HEK293 (cell line): ENCODE data around the gene SEMA6A.
A peak's percentile ranks its signal among the peaks of the same experiment; 100 is the strongest.

Experiments
- CTCF ChIA-PET: fragments of 350-600 bp; formaldehyde crosslinking; extraction: SDS; loops from one replicate; lab custom pipeline; 2021; ENCODE audit warnings: antibody characterized with exemption; lab: Yijun Ruan, JAX
- POLR2A ChIA-PET: fragments of 300-600 bp; formaldehyde crosslinking; extraction: SDS; loops from one replicate; lab custom pipeline; 2020; ENCODE audit warnings: antibody characterized with exemption, inconsistent platforms; lab: Yijun Ruan, JAX
- H3K27ac ChIP-seq: fragments of 200-500 bp; sonication (Bioruptor generic); 2 replicates; pipeline ENCODE4 v1.5.1; 2014; ENCODE audit warnings: low read depth, low read length, control low read depth, inconsistent platforms; ENCODE audit errors: extremely low read depth
- H3K36me3 ChIP-seq, 2 experiments: fragments of 200-500 bp in 1 of 2; sonication (Bioruptor generic) in 1 of 2; 1 replicate in 1 of 2; 2 replicates in 1 of 2; pipeline ENCODE4 v1.5.1; 2014 to 2017; ENCODE audit warnings: inconsistent platforms in 2 of 2, low read length in 2 of 2; ENCODE audit not compliant: control insufficient read depth in 2 of 2, insufficient read depth in 1 of 2
- H3K4me1 ChIP-seq: fragments of 200-500 bp; sonication (Bioruptor generic); 2 replicates; pipeline ENCODE4 v1.5.1; 2014; ENCODE audit warnings: mild to moderate bottlenecking, low read length, inconsistent platforms; ENCODE audit not compliant: control insufficient read depth, insufficient read depth
- H3K4me3 ChIP-seq: 2 replicates; pipeline ENCODE4 v1.5.1; 2011; ENCODE audit warnings: low read depth, mild to moderate bottlenecking, control low read depth, low read length, moderate library complexity
- H3K9me3 ChIP-seq: fragments of 200-500 bp; sonication (Bioruptor generic); 2 replicates; pipeline ENCODE4 v1.5.1; 2014; ENCODE audit warnings: low read depth, low read length, inconsistent platforms; ENCODE audit not compliant: control insufficient read depth, insufficient read depth
- GLI2 ChIP-seq: fragments of 450-650 bp; formaldehyde crosslinking; IDR thresholded peaks from 2 replicates; pipeline ENCODE4; 2017; ENCODE audit warnings: missing biosample characterization, missing genetic modification characterization, low read depth, borderline replicate concordance
- GLIS2 ChIP-seq: fragments of 450-650 bp; formaldehyde crosslinking; IDR thresholded peaks from 2 replicates; pipeline ENCODE4 v1.5.1; 2016; ENCODE audit warnings: missing biosample characterization, missing genetic modification characterization
- HOXA7 ChIP-seq: sonication (generic); formaldehyde crosslinking; IDR thresholded peaks from 2 replicates; pipeline ENCODE4 v1.8.1; 2022; ENCODE audit warnings: missing genetic modification reagents, borderline replicate concordance
- HOXC10 ChIP-seq: sonication (generic); formaldehyde crosslinking; IDR thresholded peaks from 2 replicates; pipeline ENCODE4 v1.8.1; 2023; ENCODE audit warnings: mild to moderate bottlenecking, missing genetic modification reagents
- HOXD13 ChIP-seq: sonication (generic); formaldehyde crosslinking; IDR thresholded peaks from 2 replicates; pipeline ENCODE4 v1.8.0; 2022; ENCODE audit warnings: missing genetic modification reagents, borderline replicate concordance
- KLF16 ChIP-seq: fragments of 450-650 bp; formaldehyde crosslinking; IDR thresholded peaks from 2 replicates; pipeline ENCODE4 v1.5.1; 2017; ENCODE audit warnings: missing biosample characterization, missing genetic modification characterization
- MEIS1 ChIP-seq: sonication (generic); formaldehyde crosslinking; IDR thresholded peaks from 2 replicates; pipeline ENCODE4 v1.8.1; 2022; ENCODE audit warnings: missing genetic modification reagents, mild to moderate bottlenecking, borderline replicate concordance
- PRDM1 ChIP-seq: fragments of 450-650 bp; formaldehyde crosslinking; IDR thresholded peaks from 2 replicates; pipeline ENCODE4; 2016; ENCODE audit warnings: missing biosample characterization, missing genetic modification characterization
- SP3 ChIP-seq: fragments of 450-650 bp; formaldehyde crosslinking; IDR thresholded peaks from 2 replicates; pipeline ENCODE4 v1.5.1; 2016; ENCODE audit warnings: missing biosample characterization, missing genetic modification characterization
- ZBTB17 ChIP-seq: fragments of 450-650 bp; formaldehyde crosslinking; IDR thresholded peaks from 2 replicates; pipeline ENCODE4 v1.5.1; 2016; ENCODE audit warnings: missing biosample characterization, missing genetic modification characterization
- ZFHX2 ChIP-seq: fragments of 450-650 bp; formaldehyde crosslinking; conservative IDR thresholded peaks from 2 replicates; pipeline ENCODE4 v1.5.1; 2016; ENCODE audit warnings: missing biosample characterization, missing genetic modification characterization
- ZNF112 ChIP-seq: fragments of 450-650 bp; formaldehyde crosslinking; IDR thresholded peaks from 2 replicates; pipeline ENCODE4 v1.5.0; 2017; ENCODE audit warnings: missing biosample characterization, missing genetic modification characterization
- ZNF140 ChIP-seq: fragments of 450-650 bp; formaldehyde crosslinking; IDR thresholded peaks from 2 replicates; pipeline ENCODE4 v1.5.1; 2016; ENCODE audit warnings: missing biosample characterization, missing genetic modification characterization
- ZNF2 ChIP-seq: fragments of 450-650 bp; formaldehyde crosslinking; IDR thresholded peaks from 2 replicates; pipeline ENCODE4 v1.5.1; 2016; ENCODE audit warnings: missing biosample characterization, missing genetic modification characterization
- ZNF202 ChIP-seq: fragments of 450-650 bp; formaldehyde crosslinking; IDR thresholded peaks from 2 replicates; pipeline ENCODE4 v1.5.1; 2016; ENCODE audit warnings: missing biosample characterization, missing genetic modification characterization, borderline replicate concordance
- ZNF26 ChIP-seq: fragments of 450-650 bp; formaldehyde crosslinking; IDR thresholded peaks from 2 replicates; pipeline ENCODE4 v1.5.1; 2016; ENCODE audit warnings: missing biosample characterization, missing genetic modification characterization
- ZNF341 ChIP-seq: fragments of 450-650 bp; formaldehyde crosslinking; IDR thresholded peaks from 2 replicates; pipeline ENCODE4; 2016; ENCODE audit warnings: low read depth, missing biosample characterization, missing genetic modification characterization
- ZNF366 ChIP-seq: fragments of 450-650 bp; formaldehyde crosslinking; conservative IDR thresholded peaks from 2 replicates; pipeline ENCODE4 v1.5.1; 2016; ENCODE audit warnings: missing biosample characterization, missing genetic modification characterization
- ZNF585B ChIP-seq: fragments of 450-650 bp; formaldehyde crosslinking; IDR thresholded peaks from 2 replicates; pipeline ENCODE4 v1.5.1; 2016; ENCODE audit warnings: missing biosample characterization, missing genetic modification characterization
- ZNF621 ChIP-seq: fragments of 450-650 bp; formaldehyde crosslinking; IDR thresholded peaks from 2 replicates; pipeline ENCODE4 v1.5.1; 2017; ENCODE audit warnings: missing biosample characterization, missing genetic modification characterization
- ZNF626 ChIP-seq: fragments of 450-650 bp; sonication (Bioruptor Pico); formaldehyde crosslinking; IDR thresholded peaks from 2 replicates; pipeline ENCODE4 v1.5.1; 2018; ENCODE audit warnings: missing biosample characterization, missing genetic modification characterization, inconsistent platforms
- ZNF629 ChIP-seq: fragments of 450-650 bp; formaldehyde crosslinking; IDR thresholded peaks from 2 replicates; pipeline ENCODE4 v1.5.1; 2017; ENCODE audit warnings: missing biosample characterization, missing genetic modification characterization
- ZNF76 ChIP-seq: fragments of 450-650 bp; formaldehyde crosslinking; IDR thresholded peaks from 2 replicates; pipeline ENCODE4; 2016; ENCODE audit warnings: low read depth, missing biosample characterization, missing genetic modification characterization, borderline replicate concordance
- ZNF777 ChIP-seq: fragments of 450-650 bp; formaldehyde crosslinking; IDR thresholded peaks from 2 replicates; pipeline ENCODE4 v1.5.1; 2017; ENCODE audit warnings: missing biosample characterization, missing genetic modification characterization, borderline replicate concordance
- ZNF830 ChIP-seq: fragments of 450-650 bp; IDR thresholded peaks from 2 replicates; pipeline ENCODE4 v1.5.0; 2018; ENCODE audit warnings: missing biosample characterization, missing genetic modification characterization, low read depth, mild to moderate bottlenecking, moderate library complexity
- TF ChIP-seq, protein P1 (sequence below): fragments of 450-650 bp; formaldehyde crosslinking; IDR thresholded peaks from 2 replicates; pipeline ENCODE4 v1.5.1; 2016; ENCODE audit warnings: missing biosample characterization, missing genetic modification characterization, low read depth
- TF ChIP-seq, protein P2 (sequence below): fragments of 450-650 bp; formaldehyde crosslinking; IDR thresholded peaks from 2 replicates; pipeline ENCODE4 v1.5.1; 2016; ENCODE audit warnings: missing biosample characterization, missing genetic modification characterization
- TF ChIP-seq, protein P3 (sequence below): fragments of 450-650 bp; formaldehyde crosslinking; IDR thresholded peaks from 2 replicates; pipeline ENCODE4 v1.5.1; 2017; ENCODE audit warnings: missing biosample characterization, mild to moderate bottlenecking, missing genetic modification characterization, moderate library complexity

The SEMA6A gene

GRCh38 chr5:116562669-116563068 lies 12.0 kb downstream of the SEMA6A start (continued):
- TF ChIP-seq ZNF26 (tag by site-specific recombination) (no peak), ZFHX2 (tag by site-specific recombination) (no peak), ZNF202 (tag by site-specific recombination) (no peak), ZNF830 (tag by site-specific recombination) (no peak)

DNA sequence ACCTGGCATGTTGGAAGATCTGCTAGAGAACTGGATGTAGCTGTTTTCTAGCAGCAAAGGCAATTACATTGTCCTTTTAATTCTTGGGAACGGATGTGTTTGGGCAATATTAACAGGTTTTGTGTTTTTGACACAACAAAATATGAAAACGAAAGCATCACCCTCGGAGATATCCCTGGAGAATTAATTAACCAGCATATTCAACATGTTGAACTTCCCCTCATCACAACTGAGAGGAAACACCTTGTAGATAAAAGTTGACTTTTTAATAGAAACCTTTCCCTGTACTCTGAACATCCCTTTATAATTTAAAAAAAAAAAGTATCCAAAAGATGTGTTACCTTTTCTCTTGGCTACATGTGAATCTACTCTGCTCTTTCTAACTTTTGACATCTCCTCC lies 13.0 kb downstream of the SEMA6A start:
- Histone ChIP-seq H3K36me3 (no peaks in the 10 kb centered on the region), H3K27ac (no peak overlapping the region), H3K9me3 (no peaks in the 10 kb centered on the region), H3K4me3 (no peak overlapping the region), H3K4me1 (peaks cover 26% of the 10 kb centered on the region)
- TF ChIP-seq PRDM1 (tag by site-specific recombination) (no peak), ZNF366 (tag by site-specific recombination) (no peak), ZNF140 (tag by site-specific recombination) (no peak), HOXC10 (no peak), KLF16 (no peak)
- TF ChIP-seq, protein P1, sequence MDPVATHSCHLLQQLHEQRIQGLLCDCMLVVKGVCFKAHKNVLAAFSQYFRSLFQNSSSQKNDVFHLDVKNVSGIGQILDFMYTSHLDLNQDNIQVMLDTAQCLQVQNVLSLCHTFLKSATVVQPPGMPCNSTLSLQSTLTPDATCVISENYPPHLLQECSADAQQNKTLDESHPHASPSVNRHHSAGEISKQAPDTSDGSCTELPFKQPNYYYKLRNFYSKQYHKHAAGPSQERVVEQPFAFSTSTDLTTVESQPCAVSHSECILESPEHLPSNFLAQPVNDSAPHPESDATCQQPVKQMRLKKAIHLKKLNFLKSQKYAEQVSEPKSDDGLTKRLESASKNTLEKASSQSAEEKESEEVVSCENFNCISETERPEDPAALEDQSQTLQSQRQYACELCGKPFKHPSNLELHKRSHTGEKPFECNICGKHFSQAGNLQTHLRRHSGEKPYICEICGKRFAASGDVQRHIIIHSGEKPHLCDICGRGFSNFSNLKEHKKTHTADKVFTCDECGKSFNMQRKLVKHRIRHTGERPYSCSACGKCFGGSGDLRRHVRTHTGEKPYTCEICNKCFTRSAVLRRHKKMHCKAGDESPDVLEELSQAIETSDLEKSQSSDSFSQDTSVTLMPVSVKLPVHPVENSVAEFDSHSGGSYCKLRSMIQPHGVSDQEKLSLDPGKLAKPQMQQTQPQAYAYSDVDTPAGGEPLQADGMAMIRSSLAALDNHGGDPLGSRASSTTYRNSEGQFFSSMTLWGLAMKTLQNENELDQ, result no peak
- ChIA-PET CTCF (no interaction called here), POLR2A (no interaction called here)

DNA sequence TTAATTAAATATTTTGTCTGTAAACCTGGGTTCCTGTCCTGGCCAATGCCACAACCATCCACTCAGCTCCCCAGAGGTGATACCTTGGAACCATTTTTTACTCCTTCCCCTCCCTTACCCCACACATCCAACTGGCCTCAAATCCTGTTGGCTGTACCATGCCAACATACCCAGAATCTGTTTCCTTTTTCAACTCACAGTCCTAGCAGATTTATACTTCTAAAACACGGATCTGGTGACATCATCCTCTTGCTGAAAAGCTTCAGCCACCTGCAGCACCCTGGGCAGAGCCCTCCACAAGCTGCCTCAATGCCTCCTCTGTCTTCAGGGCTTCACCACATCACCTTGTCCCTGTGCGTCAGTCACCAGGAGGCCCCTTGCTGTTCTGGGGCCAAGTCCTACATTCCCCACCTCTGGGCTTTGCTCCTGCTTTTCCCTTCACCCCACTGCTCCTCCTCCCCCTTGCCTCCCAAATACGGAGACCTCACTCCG lies 14.9 kb downstream of the SEMA6A start:
- CTCF ChIA-PET, result interaction anchor here (0.7 kb wide), 1 partner anchor 13 kb away, joined by 3 read pairs; no protein-coding TSS in a partner anchor
- no peak for TF ChIP-seq MEIS1 (CRISPR knock-in tag)
- TF ChIP-seq SP3 (tag by site-specific recombination), result 0 out of 2 replicates have a peak, but pooled peaks have one; percentile 10
- TF ChIP-seq, protein P2, sequence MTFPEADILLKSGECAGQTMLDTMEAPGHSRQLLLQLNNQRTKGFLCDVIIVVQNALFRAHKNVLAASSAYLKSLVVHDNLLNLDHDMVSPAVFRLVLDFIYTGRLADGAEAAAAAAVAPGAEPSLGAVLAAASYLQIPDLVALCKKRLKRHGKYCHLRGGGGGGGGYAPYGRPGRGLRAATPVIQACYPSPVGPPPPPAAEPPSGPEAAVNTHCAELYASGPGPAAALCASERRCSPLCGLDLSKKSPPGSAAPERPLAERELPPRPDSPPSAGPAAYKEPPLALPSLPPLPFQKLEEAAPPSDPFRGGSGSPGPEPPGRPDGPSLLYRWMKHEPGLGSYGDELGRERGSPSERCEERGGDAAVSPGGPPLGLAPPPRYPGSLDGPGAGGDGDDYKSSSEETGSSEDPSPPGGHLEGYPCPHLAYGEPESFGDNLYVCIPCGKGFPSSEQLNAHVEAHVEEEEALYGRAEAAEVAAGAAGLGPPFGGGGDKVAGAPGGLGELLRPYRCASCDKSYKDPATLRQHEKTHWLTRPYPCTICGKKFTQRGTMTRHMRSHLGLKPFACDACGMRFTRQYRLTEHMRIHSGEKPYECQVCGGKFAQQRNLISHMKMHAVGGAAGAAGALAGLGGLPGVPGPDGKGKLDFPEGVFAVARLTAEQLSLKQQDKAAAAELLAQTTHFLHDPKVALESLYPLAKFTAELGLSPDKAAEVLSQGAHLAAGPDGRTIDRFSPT (tag by site-specific recombination), result no peak
- 0 out of 2 replicates have a peak, but pooled peaks have one; percentile 15 for TF ChIP-seq ZNF341 (tag by site-specific recombination)
- TF ChIP-seq ZNF2 (tag by site-specific recombination), result no peak
- TF ChIP-seq ZNF777 (tag by site-specific recombination), result no peak
- 0 out of 2 replicates have a peak, but pooled peaks have one; percentile 21 for TF ChIP-seq GLIS2 (tag by site-specific recombination)
- TF ChIP-seq ZNF585B, result peak; percentile 58
- no peak for TF ChIP-seq ZNF76 (tag by site-specific recombination)
- peak; percentile 67 for TF ChIP-seq ZBTB17
- TF ChIP-seq ZNF626, result no peak
- TF ChIP-seq, protein P3, sequence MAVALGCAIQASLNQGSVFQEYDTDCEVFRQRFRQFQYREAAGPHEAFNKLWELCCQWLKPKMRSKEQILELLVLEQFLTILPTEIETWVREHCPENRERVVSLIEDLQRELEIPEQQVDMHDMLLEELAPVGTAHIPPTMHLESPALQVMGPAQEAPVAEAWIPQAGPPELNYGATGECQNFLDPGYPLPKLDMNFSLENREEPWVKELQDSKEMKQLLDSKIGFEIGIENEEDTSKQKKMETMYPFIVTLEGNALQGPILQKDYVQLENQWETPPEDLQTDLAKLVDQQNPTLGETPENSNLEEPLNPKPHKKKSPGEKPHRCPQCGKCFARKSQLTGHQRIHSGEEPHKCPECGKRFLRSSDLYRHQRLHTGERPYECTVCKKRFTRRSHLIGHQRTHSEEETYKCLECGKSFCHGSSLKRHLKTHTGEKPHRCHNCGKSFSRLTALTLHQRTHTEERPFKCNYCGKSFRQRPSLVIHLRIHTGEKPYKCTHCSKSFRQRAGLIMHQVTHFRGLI (tag by site-specific recombination), result no peak
- no peak for TF ChIP-seq HOXA7
- TF ChIP-seq HOXD13, result no peak
- TF ChIP-seq ZNF621 (tag by site-specific recombination), result no peak
- TF ChIP-seq GLI2 (tag by site-specific recombination), result no peak
- TF ChIP-seq ZNF112 (tag by site-specific recombination), result no peak
- TF ChIP-seq ZNF629, result 0 out of 2 replicates have a peak, but pooled peaks have one; percentile 19

More for the DNA sequence above, 14.9 kb downstream of the SEMA6A start:
- H3K4me1 ChIP-seq, result peaks cover 13% of the 10 kb centered on the region
- POLR2A ChIA-PET, result no interaction called here
- H3K27ac ChIP-seq, result no peak overlapping the region
- H3K9me3 ChIP-seq, result no peaks in the 10 kb centered on the region
- H3K36me3 ChIP-seq, result no peaks in the 10 kb centered on the region
- H3K4me3 ChIP-seq, result no peak overlapping the region
